ENCODE data around the gene PNPLA3.

DNA sequence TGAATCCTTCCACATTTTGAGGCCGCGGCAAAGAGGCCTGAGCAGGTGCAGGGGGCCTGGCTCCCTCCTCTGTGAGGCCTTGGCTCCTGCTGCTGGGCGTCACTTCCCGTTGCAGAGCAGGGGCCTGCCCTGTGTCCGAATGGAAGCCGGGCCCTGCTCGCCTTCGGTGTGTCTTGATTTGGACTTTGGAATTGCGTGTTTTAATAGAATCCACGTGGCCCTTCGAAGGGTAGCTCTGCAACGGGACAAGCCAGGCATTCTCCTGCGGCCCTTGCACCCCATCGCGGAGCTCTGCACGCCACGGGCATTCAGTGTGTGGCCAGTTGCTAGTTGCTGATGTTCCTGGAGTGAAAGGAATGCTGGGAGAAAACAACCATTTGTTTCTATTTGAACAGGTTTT is 57.4 kb downstream of the PNPLA3 start:
- TF ChIP-seq, protein P1, sequence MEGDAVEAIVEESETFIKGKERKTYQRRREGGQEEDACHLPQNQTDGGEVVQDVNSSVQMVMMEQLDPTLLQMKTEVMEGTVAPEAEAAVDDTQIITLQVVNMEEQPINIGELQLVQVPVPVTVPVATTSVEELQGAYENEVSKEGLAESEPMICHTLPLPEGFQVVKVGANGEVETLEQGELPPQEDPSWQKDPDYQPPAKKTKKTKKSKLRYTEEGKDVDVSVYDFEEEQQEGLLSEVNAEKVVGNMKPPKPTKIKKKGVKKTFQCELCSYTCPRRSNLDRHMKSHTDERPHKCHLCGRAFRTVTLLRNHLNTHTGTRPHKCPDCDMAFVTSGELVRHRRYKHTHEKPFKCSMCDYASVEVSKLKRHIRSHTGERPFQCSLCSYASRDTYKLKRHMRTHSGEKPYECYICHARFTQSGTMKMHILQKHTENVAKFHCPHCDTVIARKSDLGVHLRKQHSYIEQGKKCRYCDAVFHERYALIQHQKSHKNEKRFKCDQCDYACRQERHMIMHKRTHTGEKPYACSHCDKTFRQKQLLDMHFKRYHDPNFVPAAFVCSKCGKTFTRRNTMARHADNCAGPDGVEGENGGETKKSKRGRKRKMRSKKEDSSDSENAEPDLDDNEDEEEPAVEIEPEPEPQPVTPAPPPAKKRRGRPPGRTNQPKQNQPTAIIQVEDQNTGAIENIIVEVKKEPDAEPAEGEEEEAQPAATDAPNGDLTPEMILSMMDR (IDR thresholded peaks at IDR 0.05; ENCODE audit: poor library complexity), result no peak
- TF ChIP-seq EZH2 (IDR thresholded peaks at IDR 0.05; ENCODE audit: borderline replicate concordance) (no peak), EZH2phosphoT487 (IDR thresholded peaks at IDR 0.05; ENCODE audit: low read depth, severe bottlenecking, unreplicated experiment) (no peak)

Measured in hepatocyte (in vitro differentiated cells).